PC-9 (cell line): ENCODE data around the gene BTBD8. TPM values are rescaled to one million over a fixed set of nuclear protein-coding genes. Genes with fewer than 3 reads are reported as not detected.

Experiments
- BruUV-seq: library from RNA; stranded (reverse); fragments of 400-500 nt; replicated peaks from 2 replicates; lab custom pipeline; 2021; lab: Mats Ljungman, UMichigan
- CTCF ChIA-PET: fragments of 300-600 bp; sonication (Branson Sonifier 250); formaldehyde crosslinking; loops from one replicate; lab custom pipeline; 2022; ENCODE audit warnings: antibody characterized with exemption; lab: Charles Lee
- POLR2A ChIA-PET: fragments of 300-600 bp; sonication (Branson Sonifier 250); formaldehyde crosslinking; loops from one replicate; lab custom pipeline; 2022; ENCODE audit warnings: antibody characterized with exemption; ENCODE audit not compliant: unreplicated experiment; lab: Charles Lee
- DNase-seq, 2 experiments: peaks; one replicate each; pipeline versions ENCODE4 v3.0.0 to v3.0.0-alpha.2; 2015 to 2022; ENCODE audit warnings: mixed read lengths in 1 of 2
- H2AFZ ChIP-seq: fragments of 200-600 bp; sonication (generic); 2 replicates; pipeline ENCODE4 v1.8.1; 2017; ENCODE audit warnings: antibody characterized with exemption
- H3F3A ChIP-seq: fragments of 200-600 bp; sonication (generic); 2 replicates; pipeline ENCODE4 v1.8.1; 2017; ENCODE audit warnings: antibody characterized with exemption, mild to moderate bottlenecking, low read depth; ENCODE audit not compliant: insufficient read depth
- H3K27ac ChIP-seq: fragments of 200-600 bp; sonication (generic); 2 replicates; pipeline ENCODE4 v1.6.1; 2016; ENCODE audit warnings: mixed run types
- H3K27me3 ChIP-seq: fragments of 200-600 bp; sonication (generic); 2 replicates; pipeline ENCODE4 v1.6.1; 2016; ENCODE audit warnings: low read depth, mixed run types; ENCODE audit not compliant: insufficient read depth
- H3K36me3 ChIP-seq: fragments of 200-600 bp; sonication (generic); 2 replicates; pipeline ENCODE4 v1.6.1; 2016; ENCODE audit warnings: low read depth, mixed run types
- H3K4me1 ChIP-seq: fragments of 200-600 bp; sonication (generic); replicated peaks from 2 replicates; pipeline ENCODE4 v1.6.1; 2016; ENCODE audit warnings: mixed run types; ENCODE audit not compliant: insufficient read depth
- H3K4me2 ChIP-seq: fragments of 200-600 bp; sonication (generic); 2 replicates; pipeline ENCODE4 v1.6.1; 2017; ENCODE audit warnings: mixed run types
- H3K4me3 ChIP-seq: fragments of 200-600 bp; sonication (generic); 2 replicates; pipeline ENCODE4 v1.6.1; 2016; ENCODE audit warnings: mixed run types
- H3K79me2 ChIP-seq: fragments of 200-600 bp; sonication (generic); 2 replicates; pipeline ENCODE4 v1.6.1; 2017; ENCODE audit warnings: low read depth, mixed run types
- H3K9me2 ChIP-seq: fragments of 200-600 bp; sonication (generic); 2 replicates; pipeline ENCODE4 v1.8.1; 2017; ENCODE audit warnings: mild to moderate bottlenecking; ENCODE audit not compliant: insufficient read depth
- H3K9me3 ChIP-seq: fragments of 200-600 bp; sonication (generic); 2 replicates; pipeline ENCODE4 v1.8.1; 2016; ENCODE audit warnings: low read depth; ENCODE audit not compliant: insufficient read depth
- H4K20me1 ChIP-seq: fragments of 200-600 bp; sonication (generic); 2 replicates; pipeline ENCODE4 v1.8.1; 2017; ENCODE audit not compliant: insufficient read depth
- CTCF ChIP-seq: fragments of 200-600 bp; sonication (generic); conservative IDR thresholded peaks from 2 replicates; pipeline ENCODE4 v1.6.1; 2017; ENCODE audit warnings: mixed run types, antibody characterized with exemption, mild to moderate bottlenecking, moderate library complexity
- EZH2 ChIP-seq: fragments of 200-600 bp; sonication (generic); IDR thresholded peaks from 2 replicates; pipeline ENCODE4 v1.8.0; 2017; ENCODE audit warnings: antibody characterized with exemption, low read depth
- intact Hi-C: fragments of 100-400 bp; cut with micrococcal nuclease; formaldehyde crosslinking; loops from one replicate; pipeline ENCODE4 v1.10.0; 2022; ENCODE audit not compliant: unreplicated experiment
- total RNA-seq: library from RNA; stranded (reverse); gene quantifications from 2 replicates; pipeline ENCODE4 v1.2.3, GENCODE V29; 2021

BTBD8 gene
- total RNA-seq, 1 experiment from 2014 or later: 8.1 TPM

- Histone ChIP-seq H3K4me2 (no peak overlapping the region), H3K27ac (no peak overlapping the region), H3K9me2 (no peaks in the 10 kb centered on the region), H3K4me1 (no peaks in the 10 kb centered on the region), H3K9me3 (peaks cover 12% of the 10 kb centered on the region; the same call in 1 of the 2 replicates), H3K36me3 (no peaks in the 10 kb centered on the region), H4K20me1 (no peaks in the 10 kb centered on the region), H2AFZ (no peak overlapping the region), H3K27me3 (no peaks in the 10 kb centered on the region), H3K79me2 (no peaks in the 10 kb centered on the region), H3K4me3 (no peak overlapping the region), H3F3A (no peaks in the 10 kb centered on the region)
- TF ChIP-seq CTCF: no peak
- no peak for TF ChIP-seq EZH2
- no TSS peak for BruUV-seq
- intact Hi-C loops: no loop called here
- CTCF ChIA-PET: no interaction called here
- POLR2A ChIA-PET: no interaction called here
- DNase-seq: no peak
Measured at GRCh38 chr1:92154934-92155333, 74.8 kb downstream of the BTBD8 start.

- ChIA-PET CTCF (no interaction called here), POLR2A (no interaction called here)
- Histone ChIP-seq H3F3A (no peaks in the 10 kb centered on the region), H4K20me1 (no peaks in the 10 kb centered on the region), H3K9me2 (no peaks in the 10 kb centered on the region), H3K4me2 (no peak overlapping the region), H3K4me1 (no peaks in the 10 kb centered on the region), H3K4me3 (no peak overlapping the region), H3K27me3 (no peaks in the 10 kb centered on the region), H2AFZ (no peak overlapping the region), H3K9me3 (peaks cover 16% of the 10 kb centered on the region; the same call in 1 of the 2 replicates), H3K36me3 (no peaks in the 10 kb centered on the region), H3K79me2 (no peaks in the 10 kb centered on the region), H3K27ac (no peak overlapping the region)
- no TSS peak for BruUV-seq
- DNase-seq: no peak
- intact Hi-C loops: no loop called here
- TF ChIP-seq CTCF (no peak), EZH2 (no peak)
Measured at GRCh38 chr1:92159593-92159992, 79.4 kb downstream of the BTBD8 start.

- Histone ChIP-seq H3K27me3 (no peaks in the 10 kb centered on the region), H3K79me2 (no peaks in the 10 kb centered on the region), H2AFZ (no peak overlapping the region), H3K36me3 (no peaks in the 10 kb centered on the region), H3F3A (no peaks in the 10 kb centered on the region), H4K20me1 (no peaks in the 10 kb centered on the region), H3K27ac (no peak overlapping the region), H3K4me3 (no peak overlapping the region), H3K4me1 (no peaks in the 10 kb centered on the region), H3K4me2 (no peak overlapping the region), H3K9me3 (no peaks in the 10 kb centered on the region), H3K9me2 (no peaks in the 10 kb centered on the region)
- intact Hi-C loops: no loop called here
- no peak for TF ChIP-seq CTCF
- TF ChIP-seq EZH2: no peak
- POLR2A ChIA-PET: no interaction called here
- CTCF ChIA-PET: no interaction called here
- no peak for DNase-seq
- no TSS peak for BruUV-seq
Measured at GRCh38 chr1:92165389-92165788, 85.2 kb downstream of the BTBD8 start.
